Hematopoietic multipotent progenitor cell treated with erythropoietin and hydrocortisone succinate and interleukin-3 and kit ligand, for 17 days (in vitro differentiated cells): ENCODE results near the gene YIPF3.
A peak's percentile ranks its signal among the peaks of the same experiment; 100 is the strongest.
"Not testable (repeated sequence)": the region's sequence is repeated elsewhere in the genome, so short reads cannot be mapped to it uniquely, and the experiment has no call there.

ENCODE experiments used
- DNase-seq: peaks from one replicate; pipeline ENCODE4 v3.0.0-alpha.2; 2015; ENCODE audit warnings: low spot score

YIPF3 gene

GRCh38 chr6:43509142-43509983, 7.4 kb downstream of the YIPF3 start:
- DNase-seq = no peak

GRCh38 chr6:43508481-43509141, 8.1 kb downstream of the YIPF3 start:
- DNase-seq = no peak

GRCh38 chr6:43506667-43507471, 9.9 kb downstream of the YIPF3 start:
- DNase-seq = peak; percentile 90

- DNase-seq = no peak
Measured at GRCh38 chr6:43506171-43506570, 10.6 kb downstream of the YIPF3 start.

- DNase-seq = no peak
Measured at GRCh38 chr6:43505718-43506117, 11.0 kb downstream of the YIPF3 start.

GRCh38 chr6:43504756-43505593, 11.8 kb downstream of the YIPF3 start:
- DNase-seq = no peak

GRCh38 chr6:43503443-43503842, 13.3 kb downstream of the YIPF3 start:
- no peak for DNase-seq

GRCh38 chr6:43502666-43503065, 14.1 kb downstream of the YIPF3 start:
- DNase-seq = no peak

GRCh38 chr6:43500921-43501320, 15.8 kb downstream of the YIPF3 start:
- no peak for DNase-seq

GRCh38 chr6:43499028-43499815, 17.5 kb downstream of the YIPF3 start:
- no peak for DNase-seq

GRCh38 chr6:43498291-43498690, 18.4 kb downstream of the YIPF3 start:
- not testable (repeated sequence) for DNase-seq

GRCh38 chr6:43497689-43498088, 19.0 kb downstream of the YIPF3 start:
- DNase-seq = no peak

- DNase-seq = no peak
Measured at GRCh38 chr6:43497129-43497396, 19.7 kb downstream of the YIPF3 start.

GRCh38 chr6:43496370-43497128, 20.2 kb downstream of the YIPF3 start:
- DNase-seq = no peak

- DNase-seq = no peak
Measured at GRCh38 chr6:43495409-43495941, 21.3 kb downstream of the YIPF3 start.

- DNase-seq = no peak
Measured at GRCh38 chr6:43494766-43495165, 22.0 kb downstream of the YIPF3 start.

GRCh38 chr6:43494321-43494720, 22.4 kb downstream of the YIPF3 start:
- no peak for DNase-seq

GRCh38 chr6:43493833-43494232, 22.9 kb downstream of the YIPF3 start:
- no peak for DNase-seq

GRCh38 chr6:43493230-43493629, 23.5 kb downstream of the YIPF3 start:
- DNase-seq = no peak

GRCh38 chr6:43492673-43493072, 24.1 kb downstream of the YIPF3 start:
- DNase-seq = no peak
